GM12872 (cell line): ENCODE data around the gene NUP210.

ENCODE experiments used
- TF ChIP-seq, protein P1 (sequence below): IDR thresholded peaks from 3 replicates; pipeline ENCODE4 v1.5.1; 2011; ENCODE audit warnings: low read depth, mild to moderate bottlenecking, low read length, moderate library complexity; ENCODE audit not compliant: insufficient read depth

The NUP210 gene

DNA sequence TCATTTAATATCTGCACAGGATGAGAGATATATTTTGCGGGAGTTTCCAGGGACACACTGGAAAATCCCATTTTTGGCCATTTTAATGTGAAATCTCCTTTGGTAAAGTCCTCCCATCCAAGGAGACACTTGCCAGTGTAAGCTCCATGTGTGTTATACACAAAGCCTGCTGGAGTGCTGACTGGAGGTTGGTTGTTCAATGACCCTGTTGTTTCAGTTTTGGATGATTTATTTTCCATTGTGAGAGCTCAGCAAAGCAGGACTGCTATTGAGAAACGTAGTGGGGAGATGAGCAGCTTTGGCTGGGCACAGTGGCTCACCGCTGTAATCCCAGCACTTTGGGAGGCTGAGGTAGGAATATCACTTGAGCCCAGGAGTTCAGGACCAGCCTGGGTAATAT, 127.7 kb downstream of the NUP210 start:
- TF ChIP-seq, protein P1, sequence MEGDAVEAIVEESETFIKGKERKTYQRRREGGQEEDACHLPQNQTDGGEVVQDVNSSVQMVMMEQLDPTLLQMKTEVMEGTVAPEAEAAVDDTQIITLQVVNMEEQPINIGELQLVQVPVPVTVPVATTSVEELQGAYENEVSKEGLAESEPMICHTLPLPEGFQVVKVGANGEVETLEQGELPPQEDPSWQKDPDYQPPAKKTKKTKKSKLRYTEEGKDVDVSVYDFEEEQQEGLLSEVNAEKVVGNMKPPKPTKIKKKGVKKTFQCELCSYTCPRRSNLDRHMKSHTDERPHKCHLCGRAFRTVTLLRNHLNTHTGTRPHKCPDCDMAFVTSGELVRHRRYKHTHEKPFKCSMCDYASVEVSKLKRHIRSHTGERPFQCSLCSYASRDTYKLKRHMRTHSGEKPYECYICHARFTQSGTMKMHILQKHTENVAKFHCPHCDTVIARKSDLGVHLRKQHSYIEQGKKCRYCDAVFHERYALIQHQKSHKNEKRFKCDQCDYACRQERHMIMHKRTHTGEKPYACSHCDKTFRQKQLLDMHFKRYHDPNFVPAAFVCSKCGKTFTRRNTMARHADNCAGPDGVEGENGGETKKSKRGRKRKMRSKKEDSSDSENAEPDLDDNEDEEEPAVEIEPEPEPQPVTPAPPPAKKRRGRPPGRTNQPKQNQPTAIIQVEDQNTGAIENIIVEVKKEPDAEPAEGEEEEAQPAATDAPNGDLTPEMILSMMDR, result no peak

DNA sequence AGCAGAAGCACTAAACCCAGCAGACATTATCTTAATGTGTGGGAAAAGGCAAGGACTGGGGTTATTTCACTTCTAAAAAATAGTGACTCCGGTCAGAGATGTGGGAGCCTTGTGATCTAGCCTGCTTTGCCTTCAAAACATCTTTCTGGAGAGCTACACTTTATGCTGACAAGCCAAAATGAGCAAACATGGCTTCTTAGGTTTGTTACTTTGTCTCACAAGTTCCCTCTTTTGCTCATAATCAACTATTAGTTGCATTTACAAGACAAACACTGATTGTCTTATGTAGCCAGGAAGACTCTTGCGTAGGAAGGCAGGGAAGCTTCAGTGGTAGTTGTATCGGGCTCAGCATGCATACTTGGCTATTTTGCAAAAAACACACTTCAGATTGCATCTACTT, 129.2 kb downstream of the NUP210 start:
- TF ChIP-seq, protein P1, result no peak

DNA sequence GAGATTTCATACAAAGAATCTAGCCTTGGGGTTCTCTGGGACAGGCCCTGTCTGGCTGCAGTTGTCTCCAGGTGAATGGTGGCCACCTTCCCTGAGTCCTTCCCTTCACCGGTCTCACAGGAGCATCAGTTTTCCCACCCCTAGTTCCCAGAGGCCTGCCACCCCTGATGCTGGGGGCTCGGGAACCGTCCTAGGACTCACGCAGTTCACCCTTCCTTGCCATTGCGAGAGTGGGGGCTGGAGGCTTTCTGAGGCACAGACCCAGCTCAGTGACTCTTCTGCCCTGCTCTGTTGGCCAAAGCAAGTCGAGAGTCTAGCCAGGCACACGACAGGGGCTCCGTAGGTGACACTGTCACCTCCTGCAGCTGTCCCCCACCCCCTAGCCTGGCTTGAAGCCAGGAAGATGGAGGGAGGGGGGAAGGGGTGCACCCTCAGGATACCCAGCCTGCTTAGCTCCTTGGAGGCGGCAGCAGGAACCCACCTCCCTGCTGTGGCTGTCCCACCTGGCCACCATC, 130.3 kb downstream of the NUP210 start:
- TF ChIP-seq, protein P1, result no peak

DNA sequence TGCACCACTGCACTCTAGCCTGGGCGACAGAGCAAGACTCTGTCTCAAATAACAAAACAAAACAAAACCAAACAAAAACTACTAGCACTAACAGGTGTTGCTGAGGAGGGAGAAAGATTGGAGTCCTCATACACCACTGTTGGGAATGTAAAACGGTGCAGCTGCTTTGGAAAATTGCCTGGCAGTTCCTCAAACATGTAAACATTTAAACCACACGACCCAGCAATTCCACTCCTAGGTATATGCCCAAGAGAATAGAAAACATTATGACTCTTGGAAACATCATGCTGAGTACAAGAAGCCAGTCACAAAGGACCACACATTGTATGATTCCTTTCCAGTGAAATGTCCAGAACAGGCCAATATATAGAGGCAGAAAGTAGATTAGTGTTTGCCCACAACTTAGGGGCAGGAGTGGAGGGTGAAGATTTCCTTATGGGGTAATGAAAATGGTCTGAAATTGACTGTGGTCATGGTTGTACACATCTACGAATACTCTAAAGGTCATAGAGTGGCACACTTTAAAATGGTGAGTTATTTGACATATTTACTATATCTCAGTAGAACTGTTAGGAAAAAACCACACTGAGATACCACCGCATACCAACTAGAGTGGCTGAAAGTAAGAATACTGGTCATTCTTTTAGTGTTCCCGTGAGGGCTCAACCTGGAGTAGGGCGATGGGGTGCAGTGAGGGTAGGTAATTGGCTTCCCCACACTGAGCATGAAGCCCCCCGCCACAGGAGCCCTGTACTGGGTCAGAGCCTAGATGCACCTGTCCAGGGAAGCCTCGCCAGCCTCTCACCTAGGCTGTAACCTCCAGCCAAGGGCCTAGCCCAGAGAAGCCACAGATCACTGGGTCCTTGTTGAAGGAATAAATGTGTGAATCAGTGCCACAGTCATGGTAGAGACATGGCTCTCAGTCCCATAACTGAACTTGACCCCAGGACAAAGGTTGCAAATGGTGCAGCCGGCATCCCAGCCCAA, 131.1 kb downstream of the NUP210 start:
- TF ChIP-seq, protein P1, result no peak

DNA sequence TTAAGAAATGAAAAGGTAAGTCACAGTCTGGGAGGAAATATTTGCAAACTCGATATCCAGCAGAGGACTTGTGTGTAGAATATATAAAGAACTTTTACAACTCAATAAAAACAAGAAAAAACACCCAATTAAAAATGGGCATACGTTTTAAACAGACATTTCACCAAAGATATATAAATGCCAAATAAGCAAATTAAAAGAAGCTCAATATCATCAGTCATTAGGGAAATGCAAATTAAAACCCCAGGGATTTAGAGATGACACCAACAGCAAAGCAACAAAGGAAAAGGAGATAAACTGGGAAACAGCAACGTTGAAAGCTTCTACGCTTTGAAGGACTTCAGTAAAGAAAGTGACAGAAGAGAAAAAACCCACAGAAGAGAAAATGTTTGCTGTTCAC, 132.3 kb downstream of the NUP210 start:
- TF ChIP-seq, protein P1, result no peak

DNA sequence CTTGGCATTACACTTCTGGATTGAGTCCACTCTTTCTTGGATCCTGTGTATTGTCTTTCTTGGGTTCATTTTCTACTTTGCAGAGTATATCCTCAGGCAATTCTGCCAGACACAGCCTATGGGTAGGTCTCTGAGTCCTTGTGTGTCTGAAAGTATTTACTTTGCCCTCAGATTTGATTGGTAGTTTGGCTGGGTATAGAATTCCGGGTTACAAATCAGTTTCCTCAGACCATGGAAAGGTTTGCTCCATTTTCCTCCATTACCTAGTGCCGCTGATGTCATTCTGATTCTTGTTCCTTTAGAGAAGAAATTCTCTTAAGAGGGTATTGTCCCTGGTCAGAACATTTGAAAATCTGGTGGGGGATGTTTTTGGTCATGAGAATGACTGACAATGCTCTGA, 133.2 kb downstream of the NUP210 start:
- TF ChIP-seq, protein P1, result no peak

DNA sequence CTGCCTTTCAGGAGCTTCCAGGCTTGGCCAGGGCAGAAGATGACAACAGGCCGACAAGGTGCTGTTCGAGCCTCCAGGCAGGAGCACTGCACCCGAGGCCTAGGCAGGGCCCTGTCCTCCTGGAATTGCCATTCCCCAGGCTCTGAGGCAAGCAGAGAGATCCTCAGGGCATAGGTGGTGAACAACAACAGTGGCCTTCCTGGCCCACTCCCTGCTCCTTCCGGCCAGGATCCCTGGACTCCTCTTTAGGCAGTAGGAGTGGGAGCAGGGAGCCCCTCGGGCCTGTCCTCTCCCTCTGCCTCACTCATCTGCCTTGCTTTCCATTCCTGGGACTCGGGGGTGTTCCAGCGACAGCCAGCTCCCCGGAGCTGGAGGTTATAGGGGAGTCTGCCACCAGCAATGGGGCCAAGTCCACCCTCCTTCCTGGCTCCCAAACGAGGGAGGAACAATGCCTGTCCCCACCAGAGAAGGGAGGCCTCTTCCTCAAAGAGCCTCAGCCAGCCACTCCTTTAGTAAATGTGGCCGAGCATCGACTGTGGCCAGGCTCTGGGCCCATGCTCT, 135.0 kb downstream of the NUP210 start:
- TF ChIP-seq, protein P1, result no peak
